Uterus (tissue), 2 donors: Measurements from ENCODE around the gene STAMBPL1.

Experiments
- CTCF ChIP-seq, 4 experiments: fragments of 200-600 bp in 2 of 4; fragments of 450-650 bp in 2 of 4; sonication (generic) in 2 of 4; IDR thresholded peaks; one replicate each; pipeline ENCODE4 v1.5.1; 2016 to 2019; ENCODE audit warnings: antibody characterized with exemption in 4 of 4, mild to moderate bottlenecking in 2 of 4, moderate library complexity in 1 of 4
- POLR2A ChIP-seq, 2 donors: fragments of 450-650 bp; IDR thresholded peaks; one replicate each; pipeline ENCODE4 v1.6.1; 2016; ENCODE audit warnings: antibody characterized with exemption in 2 of 2, mild to moderate bottlenecking in 1 of 2, moderate library complexity in 1 of 2

DNA sequence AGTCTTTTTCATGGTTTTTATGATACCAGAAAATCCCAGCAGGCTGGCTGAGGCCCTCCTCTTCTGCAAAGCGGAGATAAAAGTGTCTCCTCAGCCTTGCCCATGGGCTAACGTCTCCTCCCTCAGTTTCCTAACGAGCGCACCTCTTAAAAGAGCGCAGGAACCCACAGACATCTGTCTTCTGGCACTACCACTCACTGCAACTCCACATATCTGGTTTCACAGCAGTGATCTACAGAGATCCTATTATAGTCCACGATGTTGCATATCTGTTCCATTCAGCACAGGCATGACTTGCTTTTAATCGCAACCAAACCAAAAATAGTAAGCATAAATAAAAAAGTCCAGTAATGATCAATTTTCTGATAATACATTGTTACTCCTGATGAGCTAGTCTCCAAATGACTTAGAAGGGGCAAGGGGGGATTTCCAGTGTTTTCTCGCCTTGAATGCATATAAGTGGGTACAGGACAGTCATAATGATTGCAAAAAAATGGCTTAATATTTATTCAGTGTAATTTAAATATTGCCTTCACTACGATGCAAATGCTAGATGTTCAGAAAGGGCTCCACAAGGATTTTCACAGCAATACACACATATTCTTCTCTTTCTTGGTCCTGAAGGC, 49.3 kb upstream of the STAMBPL1 start:
- no peak for TF ChIP-seq CTCF (IDR thresholded peaks at IDR 0.05)
- no peak for TF ChIP-seq POLR2A (IDR thresholded peaks at IDR 0.05)
